ENCODE measurements around the gene PROCA1.

Gene PROCA1

DNA sequence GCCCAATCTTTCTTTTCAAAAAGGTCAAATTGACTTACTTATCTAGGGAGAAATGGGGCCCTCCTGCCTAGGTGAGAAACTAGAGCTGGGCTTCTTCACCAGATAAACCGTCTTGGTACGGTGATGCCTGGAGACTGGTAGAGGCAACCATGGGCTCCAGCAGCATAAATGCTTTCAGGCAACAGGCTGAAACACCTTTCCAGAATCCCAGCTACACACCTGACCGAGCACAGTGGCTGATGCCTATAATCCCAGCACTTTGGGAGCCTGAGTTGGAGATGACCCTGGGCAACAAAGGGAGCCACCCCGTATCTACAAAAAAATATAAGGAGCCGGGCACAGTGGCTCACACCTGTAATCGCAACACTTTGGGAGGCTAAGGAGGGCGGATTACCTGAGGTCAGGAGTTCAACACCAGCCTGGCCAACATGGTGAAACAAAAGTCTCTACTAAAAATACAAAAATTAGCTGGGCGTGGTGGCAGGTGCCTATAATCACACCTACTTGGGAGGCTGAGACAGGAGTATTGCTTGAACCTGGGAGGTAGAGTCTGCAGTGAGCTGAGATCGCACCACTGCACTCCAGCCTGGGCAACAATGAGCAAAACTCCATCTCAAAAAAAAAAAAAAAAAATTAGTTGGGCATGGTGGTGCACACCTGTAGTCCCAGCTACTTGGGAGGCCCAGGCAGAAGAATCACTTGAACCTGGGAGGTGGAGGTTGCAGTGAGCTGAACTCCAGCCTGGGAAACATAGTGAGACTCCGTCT, 40.1 kb upstream of the PROCA1 start:
- H3K4me3 ChIP-seq (ENCODE audit: low read depth in 1 of 2, low read length in 2 of 2) = no peak overlapping the region
- H3K27me3 ChIP-seq (ENCODE audit: insufficient read depth, low read length, poor library complexity) = no peaks in the 10 kb centered on the region
- no peak overlapping the region for H3K9ac ChIP-seq (ENCODE audit: low read depth, low read length)
- H4K20me1 ChIP-seq (ENCODE audit: insufficient read depth, low read length) = peaks cover 36% of the 10 kb centered on the region
- peaks cover 51% of the 10 kb centered on the region for H3K36me3 ChIP-seq (ENCODE audit: insufficient read depth, low read length)
- ATAC-seq (ENCODE audit: insufficient read depth, low read depth) = no peak
- no peak for TF ChIP-seq EZH2 (IDR thresholded peaks at IDR 0.05; ENCODE audit: borderline replicate concordance, low read depth, low read length, severe bottlenecking)
- TF ChIP-seq, protein P1, sequence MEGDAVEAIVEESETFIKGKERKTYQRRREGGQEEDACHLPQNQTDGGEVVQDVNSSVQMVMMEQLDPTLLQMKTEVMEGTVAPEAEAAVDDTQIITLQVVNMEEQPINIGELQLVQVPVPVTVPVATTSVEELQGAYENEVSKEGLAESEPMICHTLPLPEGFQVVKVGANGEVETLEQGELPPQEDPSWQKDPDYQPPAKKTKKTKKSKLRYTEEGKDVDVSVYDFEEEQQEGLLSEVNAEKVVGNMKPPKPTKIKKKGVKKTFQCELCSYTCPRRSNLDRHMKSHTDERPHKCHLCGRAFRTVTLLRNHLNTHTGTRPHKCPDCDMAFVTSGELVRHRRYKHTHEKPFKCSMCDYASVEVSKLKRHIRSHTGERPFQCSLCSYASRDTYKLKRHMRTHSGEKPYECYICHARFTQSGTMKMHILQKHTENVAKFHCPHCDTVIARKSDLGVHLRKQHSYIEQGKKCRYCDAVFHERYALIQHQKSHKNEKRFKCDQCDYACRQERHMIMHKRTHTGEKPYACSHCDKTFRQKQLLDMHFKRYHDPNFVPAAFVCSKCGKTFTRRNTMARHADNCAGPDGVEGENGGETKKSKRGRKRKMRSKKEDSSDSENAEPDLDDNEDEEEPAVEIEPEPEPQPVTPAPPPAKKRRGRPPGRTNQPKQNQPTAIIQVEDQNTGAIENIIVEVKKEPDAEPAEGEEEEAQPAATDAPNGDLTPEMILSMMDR (IDR thresholded peaks at IDR 0.05; ENCODE audit: borderline replicate concordance, extremely low read depth, low read length, poor library complexity, severe bottlenecking) = no peak
- no peak for DNase-seq
- H2AFZ ChIP-seq (ENCODE audit: low read depth, low read length) = no peak overlapping the region
- no peak overlapping the region for H3K27ac ChIP-seq (ENCODE audit: low read length)
- no peak overlapping the region for H3K4me2 ChIP-seq (ENCODE audit: insufficient read depth, low read length)
- peaks cover 6% of the 10 kb centered on the region for H3K4me1 ChIP-seq (ENCODE audit: insufficient read depth, low read length)
- no peaks in the 10 kb centered on the region for H3K9me3 ChIP-seq (ENCODE audit: insufficient read depth, low read length, severe bottlenecking)
- H3K79me2 ChIP-seq (ENCODE audit: insufficient read depth, low read length) = peaks cover 14% of the 10 kb centered on the region

DNA sequence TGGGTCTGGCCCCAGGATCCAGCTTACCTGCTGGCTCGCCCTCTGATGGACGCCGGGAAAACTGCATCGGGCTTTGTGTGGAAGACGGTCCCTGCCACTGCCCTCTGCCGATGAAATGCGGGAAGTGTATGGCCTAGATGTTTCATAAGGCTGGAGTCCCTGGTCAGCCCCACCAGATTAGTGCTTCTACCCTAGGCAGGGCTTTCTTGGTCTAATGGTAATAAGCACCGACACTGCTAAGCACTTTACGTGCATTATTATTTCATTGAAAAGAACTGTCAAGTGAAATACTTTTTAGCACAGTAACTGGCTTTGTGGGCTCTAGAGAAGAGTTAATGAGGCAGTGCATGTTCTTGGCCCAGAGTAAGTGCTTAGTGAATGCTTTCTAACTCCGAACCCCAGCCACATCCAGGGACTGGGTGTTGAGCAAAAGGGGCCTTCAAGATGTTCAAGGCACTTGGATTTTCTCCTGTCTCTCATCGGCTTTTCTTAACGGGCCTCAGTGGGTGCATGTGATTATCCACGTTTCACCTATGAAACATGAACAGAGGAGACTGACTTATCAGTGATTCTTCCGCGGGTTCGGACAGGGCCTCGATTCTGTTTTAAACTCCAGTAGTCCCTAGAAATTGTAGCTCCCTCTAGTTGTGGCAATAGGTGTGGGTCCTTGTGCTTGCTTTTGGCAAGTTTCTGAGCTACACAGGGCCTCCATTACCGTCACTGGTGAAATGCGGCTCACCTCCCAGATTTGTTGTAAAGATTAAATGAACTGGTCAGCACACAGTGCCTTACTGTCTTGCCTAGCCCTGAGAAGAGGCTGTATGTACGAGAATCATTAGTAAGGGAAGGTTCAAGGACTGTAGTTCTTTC, 38.7 kb upstream of the PROCA1 start:
- Histone ChIP-seq H3K27me3 (ENCODE audit: insufficient read depth, low read length, poor library complexity) (no peaks in the 10 kb centered on the region), H4K20me1 (ENCODE audit: insufficient read depth, low read length) (peaks cover 50% of the 10 kb centered on the region), H3K36me3 (ENCODE audit: insufficient read depth, low read length) (peaks cover 64% of the 10 kb centered on the region), H3K4me1 (ENCODE audit: insufficient read depth, low read length) (peaks cover 20% of the 10 kb centered on the region), H3K27ac (ENCODE audit: low read length) (no peak overlapping the region), H3K4me3 (ENCODE audit: low read depth in 1 of 2, low read length in 2 of 2) (no peak overlapping the region), H3K79me2 (ENCODE audit: insufficient read depth, low read length) (peaks cover 28% of the 10 kb centered on the region), H3K9me3 (ENCODE audit: insufficient read depth, low read length, severe bottlenecking) (no peaks in the 10 kb centered on the region), H2AFZ (ENCODE audit: low read depth, low read length) (no peak overlapping the region), H3K4me2 (ENCODE audit: insufficient read depth, low read length) (no peak overlapping the region), H3K9ac (ENCODE audit: low read depth, low read length) (no peak overlapping the region)
- DNase-seq = peak; percentile 88
- peak; percentile 73 for ATAC-seq (ENCODE audit: insufficient read depth, low read depth)
- TF ChIP-seq, protein P1 (IDR thresholded peaks at IDR 0.05; ENCODE audit: borderline replicate concordance, extremely low read depth, low read length, poor library complexity, severe bottlenecking) = peak; percentile 99
- TF ChIP-seq EZH2 (IDR thresholded peaks at IDR 0.05; ENCODE audit: borderline replicate concordance, low read depth, low read length, severe bottlenecking) = no peak

DNA sequence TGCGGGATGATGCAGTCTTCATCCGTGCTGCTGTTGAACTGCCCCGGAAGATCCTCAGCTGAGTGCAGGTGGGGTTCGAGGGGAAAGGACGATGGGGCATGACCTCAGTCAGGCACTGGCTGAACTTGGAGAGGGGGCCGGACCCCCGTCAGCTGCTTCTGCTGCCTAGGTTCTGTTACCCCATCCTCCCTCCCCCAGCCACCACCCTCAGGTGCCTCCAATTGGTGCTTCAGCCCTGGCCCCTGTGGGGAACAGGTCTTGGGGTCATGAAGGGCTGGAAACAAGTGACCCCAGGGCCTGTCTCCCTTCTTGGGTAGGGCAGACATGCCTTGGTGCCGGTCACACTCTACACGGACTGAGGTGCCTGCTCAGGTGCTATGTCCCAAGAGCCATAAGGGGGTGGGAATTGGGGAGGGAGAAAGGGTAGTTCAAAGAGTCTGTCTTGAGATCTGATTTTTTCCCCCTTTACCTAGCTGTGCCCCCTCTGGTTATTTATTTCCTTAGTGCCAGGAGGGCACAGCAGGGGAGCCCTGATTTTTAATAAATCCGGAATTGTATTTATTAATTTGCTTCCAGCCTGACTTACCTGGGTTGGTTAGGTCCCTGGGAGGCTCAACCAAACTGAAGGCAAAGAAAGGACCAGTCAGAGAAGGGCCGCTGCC, 38.0 kb upstream of the PROCA1 start:
- H4K20me1 ChIP-seq (ENCODE audit: insufficient read depth, low read length) = peaks cover 57% of the 10 kb centered on the region
- ATAC-seq (ENCODE audit: insufficient read depth, low read depth) = 0 out of 3 replicates have a peak, but pooled peaks have one; percentile 1
- no peak overlapping the region for H3K4me3 ChIP-seq (ENCODE audit: low read depth in 1 of 2, low read length in 2 of 2)
- H3K79me2 ChIP-seq (ENCODE audit: insufficient read depth, low read length) = peaks cover 35% of the 10 kb centered on the region
- no peaks in the 10 kb centered on the region for H3K9me3 ChIP-seq (ENCODE audit: insufficient read depth, low read length, severe bottlenecking)
- no peak overlapping the region for H3K4me2 ChIP-seq (ENCODE audit: insufficient read depth, low read length)
- H3K27ac ChIP-seq (ENCODE audit: low read length) = no peak overlapping the region
- H2AFZ ChIP-seq (ENCODE audit: low read depth, low read length) = no peak overlapping the region
- H3K4me1 ChIP-seq (ENCODE audit: insufficient read depth, low read length) = peaks cover 27% of the 10 kb centered on the region
- DNase-seq = no peak
- no peaks in the 10 kb centered on the region for H3K27me3 ChIP-seq (ENCODE audit: insufficient read depth, low read length, poor library complexity)
- TF ChIP-seq, protein P1 (IDR thresholded peaks at IDR 0.05; ENCODE audit: borderline replicate concordance, extremely low read depth, low read length, poor library complexity, severe bottlenecking) = no peak
- no peak for TF ChIP-seq EZH2 (IDR thresholded peaks at IDR 0.05; ENCODE audit: borderline replicate concordance, low read depth, low read length, severe bottlenecking)
- H3K36me3 ChIP-seq (ENCODE audit: insufficient read depth, low read length) = peaks cover 64% of the 10 kb centered on the region
- H3K9ac ChIP-seq (ENCODE audit: low read depth, low read length) = no peak overlapping the region
